HG02852 (cell line): ENCODE results near the gene GH2.
"Not testable (repeated sequence)": the region's sequence is repeated elsewhere in the genome, so short reads cannot be mapped to it uniquely, and the experiment has no call there.

Source experiments
- ATAC-seq: cut with Tn5 transposase; IDR thresholded peaks from one replicate; pipeline ENCODE4 v1.9.1; 2021; ENCODE audit warnings: mild to moderate bottlenecking, moderate library complexity; ENCODE audit not compliant: unreplicated experiment

The GH2 gene

DNA sequence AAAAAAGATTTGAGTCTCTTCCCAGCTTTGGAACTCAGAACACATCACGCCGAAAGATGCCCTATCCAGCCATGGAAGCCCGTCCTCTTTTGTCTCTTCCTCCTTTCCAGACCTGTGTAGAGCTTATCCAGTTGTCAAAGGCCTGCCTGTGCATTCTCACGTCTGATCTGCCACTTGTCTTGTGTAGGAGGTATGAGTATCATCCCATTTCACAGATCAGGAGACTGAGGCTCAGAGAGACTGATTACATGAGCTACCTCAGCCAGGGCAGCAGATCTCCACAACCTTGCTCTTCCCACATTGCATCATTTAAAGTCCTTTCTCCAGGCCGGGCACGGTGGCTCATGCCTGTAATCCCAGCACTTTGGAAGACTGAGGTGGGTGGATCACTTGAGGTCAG, 7.1 kb downstream of the GH2 start:
- not testable (repeated sequence) for ATAC-seq

GRCh38 chr17:63874061-63874626, 7.6 kb downstream of the GH2 start:
- ATAC-seq = not testable (repeated sequence)

DNA sequence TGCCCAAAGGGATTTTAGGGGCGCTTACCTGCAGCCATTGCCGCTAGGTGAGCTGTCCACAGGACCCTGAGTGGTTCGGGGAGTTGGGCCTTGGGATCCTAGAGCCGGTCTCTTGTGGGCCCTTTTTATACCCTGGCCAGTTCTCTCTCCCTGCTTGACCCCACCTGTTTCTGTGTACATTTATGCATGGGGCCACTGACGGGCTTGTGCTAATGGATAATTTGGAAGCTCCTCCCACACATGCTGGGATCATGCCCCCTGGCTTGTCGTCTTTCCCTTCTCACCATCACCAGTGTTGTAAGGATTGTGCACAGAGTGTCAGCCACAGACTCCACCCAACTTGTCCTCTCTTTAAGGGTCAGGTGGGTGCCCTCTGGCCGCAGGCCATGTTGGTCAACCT, 8.2 kb downstream of the GH2 start, which contains the start of gene CSH2:
Gene CSH2 (minus strand): TSS at position 101 of the 400 bp plus-strand sequence. CDS start 63 bp downstream, at position 38.
- not testable (repeated sequence) for ATAC-seq

DNA sequence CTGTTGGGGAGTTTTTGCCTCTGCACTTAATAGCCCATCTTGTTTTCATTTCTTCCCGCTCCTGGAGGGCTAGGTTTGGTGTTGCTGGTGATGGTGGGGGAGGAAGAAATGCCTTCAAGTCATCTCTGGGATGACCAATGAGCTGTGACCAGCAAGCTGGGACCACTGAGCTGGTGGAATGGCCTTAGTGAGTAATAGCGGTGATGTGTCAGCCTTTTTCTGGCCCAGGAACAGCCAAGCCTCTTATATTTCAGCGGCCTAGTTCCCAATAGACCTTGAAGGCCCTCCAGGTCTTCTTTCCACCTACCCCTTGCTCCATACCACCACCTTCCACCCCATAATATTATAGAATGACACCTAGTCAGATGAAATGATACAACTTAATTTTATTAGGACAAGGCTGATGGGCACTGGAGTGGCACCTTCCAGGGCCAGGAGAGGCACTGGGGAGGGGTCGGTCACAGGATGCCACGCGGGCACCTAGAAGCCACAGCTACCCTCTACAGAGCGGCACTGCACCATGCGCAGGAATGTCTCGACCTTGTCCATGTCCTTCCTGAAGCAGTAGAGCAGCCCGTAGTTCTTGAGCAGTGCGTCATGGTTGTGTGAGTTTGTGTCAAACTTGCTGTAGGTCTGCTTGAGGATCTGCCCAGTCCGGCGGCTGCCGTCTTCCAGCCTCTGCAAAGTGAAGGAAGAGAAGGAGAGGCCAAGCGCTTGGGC, 9.9 kb downstream of the GH2 start:
- ATAC-seq = not testable (repeated sequence)

- ATAC-seq = not testable (repeated sequence)
Measured at GRCh38 chr17:63870292-63870665, 11.5 kb downstream of the GH2 start.

- not testable (repeated sequence) for ATAC-seq
Measured at GRCh38 chr17:63869491-63870291, 12.1 kb downstream of the GH2 start.

GRCh38 chr17:63866625-63867024, 15.1 kb downstream of the GH2 start:
- ATAC-seq = not testable (repeated sequence)

DNA sequence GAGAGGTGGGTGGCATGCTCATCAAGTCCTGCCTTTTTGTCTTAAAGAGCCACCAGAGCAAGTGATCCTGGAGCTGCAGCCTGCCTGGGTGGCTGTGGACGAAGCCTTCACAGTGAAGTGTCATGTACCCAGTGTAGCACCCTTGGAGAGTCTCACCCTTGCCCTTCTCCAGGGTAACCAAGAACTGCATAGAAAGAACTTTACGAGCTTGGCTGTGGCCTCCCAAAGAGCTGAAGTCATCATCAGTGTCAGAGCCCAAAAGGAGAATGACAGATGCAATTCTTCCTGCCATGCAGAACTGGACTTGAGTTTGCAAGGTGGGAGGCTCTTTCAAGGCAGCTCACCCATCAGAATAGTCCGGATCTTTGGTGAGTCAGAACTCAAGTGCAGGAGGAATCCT, 22.5 kb downstream of the GH2 start:
- no peak for ATAC-seq

- ATAC-seq = not testable (repeated sequence)
Measured at GRCh38 chr17:63856425-63856824, 25.3 kb downstream of the GH2 start.

GRCh38 chr17:63855185-63855584, 26.6 kb downstream of the GH2 start:
- ATAC-seq = no peak

DNA sequence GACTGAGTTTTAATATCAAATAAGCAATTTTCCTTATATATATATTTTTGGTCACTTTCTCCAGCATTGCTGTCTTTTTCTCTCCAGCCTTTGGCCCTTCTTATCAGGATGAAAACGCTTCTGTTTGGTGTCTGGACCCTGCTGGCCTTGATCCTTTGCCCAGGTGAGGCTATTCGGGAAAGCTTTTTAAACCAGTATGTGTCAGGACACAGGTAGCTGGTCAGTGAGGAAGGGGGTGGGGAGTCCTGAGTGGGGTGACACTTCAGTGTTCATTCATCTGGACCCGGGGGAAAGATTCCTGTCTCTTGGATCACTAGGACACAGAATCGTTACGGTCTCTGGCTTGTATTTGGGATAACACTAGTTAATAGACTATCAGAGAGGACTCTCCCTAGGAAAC, 27.0 kb downstream of the GH2 start:
- ATAC-seq = no peak

GRCh38 chr17:63853260-63853659, 28.5 kb downstream of the GH2 start:
- no peak for ATAC-seq

GRCh38 chr17:63850401-63850800, 31.3 kb downstream of the GH2 start:
- ATAC-seq = no peak

DNA sequence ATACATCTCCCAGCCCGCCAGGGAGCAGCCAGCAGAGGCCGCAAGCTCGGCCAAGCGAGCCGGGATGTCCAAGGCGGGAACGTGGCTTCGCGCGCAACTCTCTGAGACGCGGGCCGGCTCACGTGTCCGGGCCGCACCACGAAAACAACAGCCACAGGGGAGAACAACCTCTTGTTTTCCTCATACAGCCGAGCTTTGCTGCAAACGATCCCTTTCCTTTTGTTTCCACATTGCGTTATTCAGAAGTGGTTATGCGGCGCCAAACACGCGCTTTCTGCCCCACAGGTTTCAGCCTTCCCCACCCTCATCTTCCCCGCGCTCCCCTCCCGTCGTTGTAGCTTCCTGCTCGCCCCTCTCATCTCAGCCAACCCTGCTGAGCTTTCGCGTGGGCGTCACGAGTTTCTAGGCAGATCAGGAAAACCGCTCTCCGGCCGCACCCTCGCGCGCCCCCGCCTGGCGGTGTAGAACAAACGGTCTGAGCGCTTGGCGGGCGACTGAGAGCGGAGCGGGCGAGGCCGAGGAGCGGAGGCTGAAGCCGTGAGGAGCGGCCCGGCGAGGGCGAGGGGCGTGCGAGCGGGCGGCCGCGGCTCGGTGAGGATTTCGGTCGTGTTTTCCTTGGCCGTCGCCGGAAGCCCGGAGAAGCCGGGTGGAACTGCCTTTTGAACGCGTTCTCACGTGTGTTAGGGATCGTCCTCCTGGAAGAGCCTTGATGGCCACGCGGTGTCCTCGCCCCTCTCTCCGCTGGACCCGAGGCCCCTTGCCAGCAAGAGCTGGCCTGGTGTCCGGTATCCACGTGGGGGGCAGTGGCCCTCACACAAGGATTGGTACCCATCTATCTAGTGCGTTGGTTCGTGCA, 32.7 kb downstream of the GH2 start:
- ATAC-seq = peak; percentile 87

DNA sequence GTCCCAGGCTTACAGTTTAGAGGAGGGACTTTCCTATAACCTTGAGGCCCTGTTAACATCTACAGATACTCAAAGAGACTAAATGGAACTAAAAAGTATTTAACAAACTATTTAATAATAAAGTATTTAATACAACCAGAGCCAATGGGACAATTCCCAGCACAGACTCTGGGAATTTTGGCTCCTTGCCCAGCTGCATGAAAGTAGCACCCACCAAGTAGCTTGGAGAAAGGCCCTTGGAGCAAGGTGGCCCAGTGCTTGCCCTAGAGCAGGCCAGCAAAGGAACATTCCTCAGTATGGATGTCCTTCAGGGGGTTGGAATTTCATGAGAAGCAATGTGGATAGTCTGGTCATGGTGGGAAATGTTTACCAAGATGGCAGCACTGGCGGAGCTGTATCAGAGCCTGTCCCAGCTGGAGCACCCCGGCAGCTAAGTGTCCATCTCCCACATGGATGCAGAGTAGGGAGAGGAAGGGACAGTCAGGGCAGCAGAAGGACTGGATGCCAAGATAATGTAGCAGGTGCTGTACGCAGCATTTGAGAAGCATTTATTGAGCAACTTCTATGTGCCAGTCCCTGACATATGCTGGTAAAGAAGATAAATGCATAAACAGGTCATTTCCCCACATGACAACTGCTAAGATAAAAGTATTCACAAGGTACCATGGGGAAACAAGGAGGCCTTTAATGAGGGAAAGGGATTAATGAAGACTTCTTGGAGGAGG, 34.1 kb downstream of the GH2 start:
- ATAC-seq = no peak

- ATAC-seq = no peak
Measured at GRCh38 chr17:63845509-63845908, 36.2 kb downstream of the GH2 start.

GRCh38 chr17:63843910-63844677, 37.6 kb downstream of the GH2 start:
- no peak for ATAC-seq

DNA sequence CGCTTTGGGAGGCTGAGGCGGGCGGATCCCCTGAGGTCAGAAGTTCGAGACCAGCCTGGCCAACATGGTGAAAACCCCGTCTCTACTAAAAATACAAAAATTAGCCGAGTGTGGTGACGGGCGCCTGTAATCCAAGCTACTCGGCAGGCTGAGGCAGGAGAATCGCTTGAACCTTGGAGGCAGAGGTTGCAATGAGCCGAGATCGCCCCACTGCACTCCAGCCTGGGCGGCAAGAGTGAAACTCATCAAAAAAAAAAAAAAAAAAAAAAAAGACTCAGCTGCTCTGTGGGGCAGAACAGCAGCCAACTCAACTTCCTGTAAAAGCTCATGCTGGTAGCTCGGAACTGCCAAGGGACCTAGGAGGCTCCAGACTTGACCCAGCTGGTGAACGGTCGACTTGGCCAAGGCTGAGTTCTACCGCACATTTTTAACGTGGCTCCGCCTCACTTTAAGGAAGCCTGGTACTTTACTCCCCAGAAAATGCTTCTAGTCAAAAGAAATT, 38.3 kb downstream of the GH2 start:
- ATAC-seq = not testable (repeated sequence)
